Eye (tissue), 1 donor: Measurements from ENCODE around the gene SERP1.
"Not testable (repeated sequence)": the region's sequence is repeated elsewhere in the genome, so short reads cannot be mapped to it uniquely, and the experiment has no call there.

Source experiments
- DNase-seq: peaks from one replicate; pipeline ENCODE4 v3.0.0-alpha.2; 2015

The SERP1 gene

DNA sequence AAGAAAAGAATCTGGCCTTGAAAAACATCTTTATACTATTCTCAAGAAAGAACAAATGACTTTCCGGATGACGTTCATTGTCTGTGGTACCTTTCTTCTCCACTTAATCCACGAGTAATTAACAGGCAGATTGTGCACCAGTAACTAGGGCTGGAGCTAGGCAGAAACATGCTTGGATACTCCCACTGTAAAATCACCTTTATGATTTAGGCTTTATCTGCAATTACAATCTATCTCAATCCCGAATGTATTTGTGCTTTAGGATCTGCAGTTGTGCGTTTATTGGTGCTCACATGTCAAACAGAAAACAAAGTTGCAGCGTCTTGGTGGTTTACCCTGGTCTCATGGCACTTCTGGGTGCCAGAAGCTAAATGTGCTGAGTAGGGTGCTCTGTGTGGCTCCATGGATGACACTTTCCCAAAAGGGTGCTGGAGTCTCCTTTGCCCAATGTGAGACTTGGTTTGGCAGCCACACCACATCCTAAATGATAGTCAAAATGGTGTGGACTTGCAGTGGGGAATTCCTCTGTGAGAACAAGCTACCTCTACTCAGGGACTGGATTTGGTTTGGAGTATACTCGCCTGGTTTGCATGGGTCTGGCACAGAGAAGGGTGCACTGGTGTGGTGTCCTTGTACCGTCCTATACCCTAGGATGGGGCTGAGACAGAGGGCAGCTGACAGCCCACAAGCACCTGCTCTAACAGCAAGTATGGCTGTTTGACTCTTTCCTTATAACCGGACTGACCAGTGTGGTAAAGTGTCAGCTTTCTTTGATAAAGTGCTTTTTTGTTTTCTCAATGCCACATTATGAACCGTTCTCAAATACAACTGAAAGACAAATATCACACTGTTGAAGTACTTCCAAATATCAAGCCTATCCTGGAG lies 7.7 kb downstream of the SERP1 start:
- DNase-seq: no peak

DNA sequence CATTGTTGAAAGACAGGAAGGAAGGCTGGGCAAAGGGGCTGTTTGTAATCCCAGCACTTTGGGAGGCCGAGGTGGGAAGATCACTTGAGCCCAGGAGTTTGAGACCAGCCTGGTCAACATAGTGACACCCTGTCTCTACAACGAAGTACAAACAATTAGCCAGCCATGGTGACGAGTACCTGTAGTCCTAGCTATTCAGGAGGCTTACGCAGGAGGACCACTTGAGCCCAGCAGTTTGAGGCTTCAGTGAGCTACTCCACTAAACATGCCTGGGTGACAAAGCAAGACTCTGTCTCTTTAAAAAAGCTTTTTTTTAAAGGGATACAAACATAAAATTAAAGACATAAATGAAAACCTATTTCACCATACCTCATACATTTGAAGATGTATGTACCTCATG lies 11.1 kb downstream of the SERP1 start:
- no peak for DNase-seq

DNA sequence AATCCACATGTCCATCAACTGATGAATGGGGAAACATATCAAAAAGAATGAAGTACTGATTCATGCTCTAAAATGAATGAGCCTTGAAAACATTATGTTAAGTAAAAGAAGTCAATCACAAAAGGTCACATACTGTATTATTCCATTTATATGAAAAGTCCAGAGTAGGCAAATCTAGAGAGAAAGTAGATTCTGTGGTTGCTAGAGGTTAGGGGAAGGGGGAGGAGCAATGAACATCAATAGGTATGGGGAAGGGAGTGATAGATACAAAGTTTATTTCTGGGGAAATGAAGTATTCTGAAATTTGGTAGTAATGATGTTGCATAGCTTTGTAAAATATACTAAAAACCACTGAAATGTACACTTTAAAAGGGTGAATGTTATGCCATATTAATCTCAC lies 14.5 kb downstream of the SERP1 start:
- no peak for DNase-seq

DNA sequence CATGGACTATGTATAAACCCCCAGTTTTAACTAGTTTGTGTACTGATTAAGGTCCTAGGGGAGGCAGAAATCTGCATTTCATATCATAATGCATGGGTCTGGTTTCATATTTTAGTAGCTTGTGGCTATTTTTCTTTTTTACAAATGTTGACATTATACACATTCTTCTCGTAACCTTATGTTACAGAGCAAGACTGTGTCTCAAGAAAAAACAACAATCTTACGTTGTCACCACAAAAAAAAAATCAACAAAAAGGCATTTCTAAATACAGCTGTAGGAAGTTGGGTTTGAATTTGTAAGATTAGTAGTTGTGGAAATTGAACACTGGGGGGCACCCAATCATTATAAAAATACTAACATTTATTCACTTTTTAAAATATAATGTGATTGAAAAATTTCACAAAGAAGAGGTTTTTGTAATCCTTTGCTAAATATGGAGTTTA lies 17.9 kb downstream of the SERP1 start:
- peak; percentile 28 for DNase-seq

DNA sequence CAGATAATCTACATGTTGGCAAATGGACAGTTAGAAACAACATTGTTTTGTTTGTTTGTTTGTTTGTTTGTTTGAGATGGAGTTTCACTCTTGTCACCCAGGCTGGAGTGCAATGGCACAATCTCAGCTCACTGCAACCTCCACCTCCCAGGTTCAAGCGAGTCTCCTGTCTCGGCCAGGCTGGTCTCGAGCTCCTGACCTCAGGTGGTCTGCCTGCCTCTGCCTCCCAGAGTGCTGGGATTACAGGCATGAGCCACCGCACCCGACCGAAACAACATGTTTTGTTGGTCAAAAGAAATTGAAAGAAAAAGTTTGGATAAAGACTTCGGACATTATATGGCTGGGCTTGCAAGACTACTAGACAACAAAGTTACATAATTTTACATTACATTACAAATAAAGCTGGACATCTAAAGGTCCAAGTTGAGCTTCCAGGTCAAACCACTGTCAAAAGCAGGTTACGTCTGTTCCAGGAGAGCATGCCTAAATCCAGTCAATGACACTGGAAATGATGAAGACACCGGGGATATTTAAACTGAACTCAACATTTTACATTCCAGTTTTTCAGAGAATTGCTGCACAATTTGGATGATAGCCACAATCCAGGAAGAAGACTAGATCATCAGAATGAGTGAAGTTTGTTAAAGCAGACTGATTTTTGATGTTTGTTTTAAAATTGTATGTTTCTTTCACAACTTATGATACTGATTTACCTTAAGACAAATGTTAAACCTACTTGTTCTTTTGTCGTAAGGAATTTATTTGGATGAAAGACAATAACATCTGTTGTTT lies 18.6 kb downstream of the SERP1 start:
- DNase-seq: no peak

DNA sequence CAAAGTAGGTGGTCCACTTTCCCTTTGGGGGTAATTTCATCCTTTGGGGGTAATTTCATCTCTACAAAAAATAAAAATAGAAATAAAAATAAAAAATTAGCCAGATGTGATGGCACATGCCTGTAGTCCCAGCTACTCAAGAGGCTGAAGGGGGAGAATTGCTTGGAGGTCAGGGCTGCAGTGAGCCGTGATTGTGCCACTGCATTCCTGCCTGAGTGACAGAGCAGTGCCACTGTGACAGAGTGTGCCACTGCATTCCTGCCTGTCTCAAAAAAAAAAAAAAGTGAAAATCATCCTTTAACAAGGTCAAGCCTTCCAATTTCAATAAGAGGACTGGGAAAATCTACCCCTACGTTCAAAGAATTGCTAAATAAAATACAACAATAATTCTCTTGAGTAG lies 22.8 kb downstream of the SERP1 start:
- no peak for DNase-seq

DNA sequence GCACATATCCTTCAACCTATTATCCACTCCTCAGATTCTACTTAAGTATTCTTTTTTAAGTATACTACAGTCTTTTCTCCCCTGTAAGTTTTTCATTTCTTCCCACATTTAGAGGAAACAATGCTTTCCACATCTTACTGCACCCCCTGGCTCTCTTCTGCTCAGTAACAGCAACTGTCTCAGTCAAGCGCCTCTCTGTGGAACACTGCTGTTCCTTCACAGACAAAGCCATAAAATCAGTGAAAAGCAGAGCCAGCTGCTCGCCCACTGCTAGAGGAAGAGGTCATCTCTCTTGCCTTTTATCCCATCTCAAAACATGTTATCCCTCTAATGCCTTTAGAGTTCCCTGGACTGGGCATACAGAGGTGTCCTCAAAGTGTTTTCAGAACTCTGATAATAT lies 24.8 kb downstream of the SERP1 start:
- DNase-seq: no peak

DNA sequence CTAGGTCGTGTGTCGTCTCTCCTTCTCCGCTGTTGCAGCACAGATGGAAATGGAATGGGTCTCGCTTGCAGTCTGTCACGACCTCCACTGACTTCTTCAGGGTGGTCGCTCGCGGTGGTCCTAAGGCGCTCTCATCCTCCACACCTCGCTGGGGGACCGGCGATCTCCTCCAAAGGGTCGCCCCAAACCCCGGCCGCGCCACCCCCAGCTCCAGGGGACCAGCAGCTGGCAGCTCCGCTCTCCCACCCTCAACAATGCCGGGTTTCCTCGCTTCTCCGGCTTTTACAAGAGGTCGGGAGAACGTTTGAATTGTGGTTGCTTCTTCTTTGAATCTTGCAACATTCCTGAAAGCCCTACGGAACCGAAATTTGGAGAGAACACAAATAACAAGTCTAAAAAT lies 25.9 kb downstream of the SERP1 start:
- DNase-seq: no peak

DNA sequence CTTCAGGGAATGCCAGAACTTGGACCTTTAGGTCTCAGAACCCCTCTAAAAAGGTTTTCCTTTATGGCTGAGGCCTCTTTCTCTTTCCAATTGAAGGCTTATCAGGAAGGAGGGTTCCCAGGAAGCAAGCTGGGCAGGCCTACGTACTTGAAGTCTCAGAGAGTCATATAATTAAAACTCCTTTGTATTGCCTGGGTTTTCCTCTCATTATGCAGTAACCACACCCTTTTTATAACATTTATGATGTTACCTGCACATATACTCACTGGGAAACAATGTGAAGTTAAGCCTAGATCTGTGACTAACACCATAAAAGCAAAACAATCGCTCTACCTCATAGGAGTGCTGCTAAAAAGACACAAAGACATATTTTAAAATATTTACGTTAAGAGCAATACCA lies 27.3 kb downstream of the SERP1 start:
- DNase-seq: no peak

DNA sequence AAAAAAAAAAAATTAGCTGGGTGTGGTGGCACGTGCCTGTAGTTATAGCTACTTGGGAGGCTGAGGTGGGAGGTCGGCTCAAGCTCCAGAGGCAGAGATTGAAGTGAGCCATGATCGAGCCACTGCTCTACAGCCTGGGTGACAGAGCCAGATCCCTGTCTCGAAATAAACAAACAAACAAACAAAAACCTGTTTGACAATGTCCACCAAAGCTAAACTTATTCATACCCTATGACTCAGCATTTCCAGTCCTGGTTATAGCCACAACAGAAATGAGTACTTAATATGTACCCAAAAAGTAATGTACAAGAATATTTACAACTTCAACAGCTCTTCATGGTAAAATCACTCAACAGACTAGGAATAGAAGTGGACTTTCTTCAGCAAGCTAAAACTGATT lies 31.1 kb downstream of the SERP1 start:
- no peak for DNase-seq

DNA sequence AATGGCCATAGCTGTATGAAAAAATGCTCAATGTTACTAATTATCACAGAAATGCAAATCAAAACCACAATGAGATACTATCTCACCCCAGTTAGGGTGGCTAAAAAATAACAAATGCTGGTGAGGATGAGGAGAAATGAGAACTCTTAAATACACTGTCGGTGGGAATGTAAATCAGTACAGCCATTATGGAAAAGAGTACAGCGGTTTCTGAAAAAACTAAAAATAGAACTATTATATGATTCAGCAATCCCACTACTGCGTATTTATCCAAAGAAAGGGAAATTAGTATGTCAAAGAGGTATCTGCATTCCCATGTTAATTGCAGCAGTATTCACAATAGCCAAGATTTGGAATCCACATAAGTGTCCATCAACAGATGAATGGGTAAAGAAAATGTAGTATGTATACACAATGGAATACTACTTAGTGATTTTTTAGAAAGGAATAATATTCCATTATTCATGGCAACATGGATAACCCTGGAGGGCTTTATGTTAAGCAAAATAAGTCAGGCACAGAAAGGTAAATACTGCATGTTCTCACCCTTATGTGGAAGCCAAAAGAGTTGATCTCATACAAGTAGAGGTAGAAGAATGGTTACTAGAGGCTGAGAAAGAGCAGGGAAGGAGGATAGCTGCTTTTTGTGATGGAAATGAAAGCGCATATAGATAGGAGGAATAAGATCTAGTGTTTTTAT lies 35.0 kb downstream of the SERP1 start:
- no peak for DNase-seq

DNA sequence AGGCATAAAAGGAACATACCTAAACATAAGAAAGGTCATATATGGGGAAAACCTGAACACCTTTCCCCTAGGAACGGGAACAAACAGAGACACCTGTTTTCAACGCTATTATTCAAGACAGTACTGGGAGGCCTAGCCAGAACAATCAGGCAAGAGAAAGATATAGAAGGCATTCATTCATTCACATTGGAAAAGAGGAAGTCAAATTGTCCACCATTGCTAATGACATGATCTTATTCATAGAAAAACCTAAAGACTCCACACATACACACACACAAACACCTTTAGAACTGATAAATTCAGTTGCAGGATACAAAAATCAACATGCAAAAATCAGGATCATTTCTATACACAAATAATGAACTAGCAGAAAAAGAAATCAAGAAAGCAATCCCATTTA lies 36.5 kb downstream of the SERP1 start:
- no peak for DNase-seq

DNA sequence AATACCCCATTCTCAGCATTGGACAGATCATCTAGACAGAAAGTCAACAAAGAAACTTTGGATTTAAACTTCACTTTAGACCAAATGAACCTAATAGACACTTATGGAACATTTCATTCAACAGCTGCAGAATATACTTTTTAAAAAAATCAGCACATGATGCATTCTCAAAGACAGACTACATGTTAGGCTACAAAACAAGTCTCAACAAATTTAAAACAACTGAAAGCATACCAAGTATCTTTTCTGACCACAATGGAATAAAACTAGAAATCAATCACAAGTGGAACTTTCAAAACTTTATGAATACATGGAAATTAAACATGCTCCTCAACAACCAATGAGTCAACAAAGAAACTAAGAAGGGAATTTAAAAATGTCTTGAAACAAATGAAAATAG lies 37.9 kb downstream of the SERP1 start:
- no peak for DNase-seq

DNA sequence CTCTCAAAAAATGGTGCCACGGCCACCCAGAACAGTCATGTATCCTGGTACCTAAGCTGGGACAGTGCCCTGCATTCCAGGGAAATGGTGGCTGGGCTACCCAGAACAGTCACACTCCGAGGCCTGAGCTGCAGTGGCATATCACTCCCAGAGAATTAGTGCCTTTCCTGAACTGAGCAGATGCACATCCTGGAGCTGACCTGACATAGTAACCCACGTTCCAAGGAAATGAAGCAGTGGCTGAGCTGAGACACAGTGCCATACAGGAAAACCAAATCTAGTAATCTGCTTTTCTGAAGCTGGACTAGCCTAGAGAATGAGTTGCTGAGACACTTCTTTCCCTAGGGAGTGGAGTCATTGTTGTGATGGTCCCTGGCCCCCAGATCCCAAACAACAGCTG lies 41.8 kb downstream of the SERP1 start:
- DNase-seq: no peak

DNA sequence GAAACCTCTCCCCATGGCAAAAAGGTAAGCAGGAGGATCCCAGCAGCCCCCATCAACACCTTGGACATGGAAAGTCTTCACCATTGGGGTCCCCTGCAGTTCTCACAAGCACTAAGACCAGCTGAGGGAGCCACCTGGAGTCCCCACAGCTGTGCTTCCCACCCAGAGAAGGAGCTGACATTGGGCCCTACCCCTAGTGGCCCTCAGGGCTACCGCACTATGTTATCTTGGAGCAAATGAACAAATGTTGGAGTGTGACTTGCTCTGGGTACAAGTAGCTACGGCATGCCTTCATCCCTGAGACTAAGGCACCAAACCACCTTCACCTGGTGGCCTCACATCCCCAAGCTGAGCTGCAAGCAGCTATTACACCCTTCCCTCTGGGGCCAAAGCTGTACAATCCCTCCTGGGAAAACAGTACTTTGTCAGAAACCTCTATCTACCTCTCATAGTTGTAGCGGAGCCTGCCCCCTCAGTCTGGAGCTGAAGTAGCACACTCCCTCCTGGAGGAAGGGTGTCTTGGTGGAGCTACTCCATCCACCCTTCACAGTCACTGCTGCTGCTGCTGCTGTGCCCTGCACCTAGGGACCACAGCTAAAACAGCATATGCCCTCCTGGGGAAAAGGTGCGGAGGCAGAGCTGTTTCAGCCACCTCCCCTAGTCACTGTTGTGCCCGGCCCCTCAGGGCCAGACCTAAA lies 42.7 kb downstream of the SERP1 start:
- DNase-seq: no peak

DNA sequence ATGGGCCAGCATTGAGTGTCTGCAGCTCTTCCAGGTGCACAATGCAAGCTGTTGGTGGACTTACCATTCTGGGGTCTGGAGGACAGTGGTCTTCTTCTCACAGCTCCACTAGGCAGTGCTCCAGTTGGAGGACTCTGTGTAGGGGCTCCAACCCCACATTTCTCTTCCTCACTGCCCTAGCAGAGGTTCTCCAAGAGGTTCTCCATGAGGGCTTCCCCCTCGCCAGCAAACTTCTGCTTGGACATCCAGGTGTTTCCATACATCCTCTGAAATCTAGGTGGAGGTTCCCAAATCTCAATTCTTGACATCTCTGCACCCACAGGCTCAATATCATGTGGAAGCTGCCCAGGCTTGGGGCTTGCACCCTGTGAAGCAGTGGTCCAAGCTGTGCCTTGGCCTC lies 45.3 kb downstream of the SERP1 start:
- DNase-seq: not testable (repeated sequence)

DNA sequence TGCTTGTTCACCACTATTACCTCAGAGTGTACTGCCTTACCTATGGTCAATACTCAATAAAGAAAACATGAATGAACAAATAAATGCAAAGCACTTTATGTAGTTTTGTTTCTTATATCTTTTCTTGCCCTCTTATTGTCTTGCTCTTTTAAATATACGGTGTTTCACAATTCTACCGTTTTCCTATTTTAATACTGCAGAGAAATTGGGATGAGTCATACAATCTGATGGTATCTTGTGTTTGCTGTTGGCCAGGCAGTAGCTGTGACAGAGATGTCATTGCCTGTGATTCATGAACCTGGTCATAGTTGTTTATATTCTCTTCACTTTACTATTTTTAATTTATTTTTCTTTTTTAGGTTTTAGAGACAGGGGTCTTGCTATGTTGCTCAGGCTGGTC lies 48.3 kb downstream of the SERP1 start:
- no peak for DNase-seq

DNA sequence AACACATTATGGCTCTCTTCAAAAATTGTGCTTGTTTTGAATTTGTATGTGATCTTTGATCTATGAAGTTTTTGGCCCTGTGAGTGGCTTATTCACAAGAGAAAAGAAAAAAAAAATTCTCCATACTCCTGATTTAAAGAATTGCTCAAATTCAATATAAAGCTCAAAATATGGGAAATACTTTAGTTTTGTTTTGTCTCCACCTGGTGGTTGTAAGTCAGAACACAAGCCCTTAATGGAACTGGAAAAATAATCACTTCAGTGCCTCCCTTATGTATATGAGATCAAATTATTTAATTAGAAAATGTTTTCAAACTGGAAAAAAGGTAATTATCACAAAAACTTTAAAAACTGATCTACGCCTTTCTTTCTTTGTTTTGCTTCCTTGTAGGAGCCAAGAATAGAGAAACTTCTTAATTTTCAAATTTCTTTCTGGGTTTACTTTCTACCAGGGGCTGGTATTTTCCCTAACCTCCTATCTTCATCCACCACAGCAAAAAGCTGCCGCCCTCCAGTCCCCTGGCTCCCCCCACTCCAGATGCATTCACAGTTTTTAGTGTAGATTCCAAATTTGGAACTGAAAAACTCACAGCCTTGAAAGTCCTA lies 50.6 kb downstream of the SERP1 start:
- DNase-seq: peak; percentile 85

DNA sequence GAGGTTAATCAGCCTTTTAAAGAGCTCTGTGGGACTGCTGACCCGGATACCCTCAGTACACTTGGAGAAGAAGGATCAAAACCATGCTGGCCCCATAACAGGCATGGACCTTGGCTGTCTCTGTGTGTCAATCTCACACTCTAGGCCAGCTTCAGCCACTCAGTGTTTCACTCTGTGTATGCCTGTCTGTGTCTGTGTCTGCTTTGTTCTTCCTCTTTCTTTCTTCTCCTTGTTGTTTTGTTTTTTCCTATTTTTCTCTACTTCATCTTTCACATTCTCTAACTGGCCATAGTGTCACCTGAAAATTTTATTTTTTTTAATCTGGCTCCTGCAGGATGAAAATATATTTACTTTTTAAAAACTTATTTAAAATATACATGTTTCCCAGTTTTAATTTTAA lies 51.1 kb downstream of the SERP1 start:
- DNase-seq: peak; percentile 29

DNA sequence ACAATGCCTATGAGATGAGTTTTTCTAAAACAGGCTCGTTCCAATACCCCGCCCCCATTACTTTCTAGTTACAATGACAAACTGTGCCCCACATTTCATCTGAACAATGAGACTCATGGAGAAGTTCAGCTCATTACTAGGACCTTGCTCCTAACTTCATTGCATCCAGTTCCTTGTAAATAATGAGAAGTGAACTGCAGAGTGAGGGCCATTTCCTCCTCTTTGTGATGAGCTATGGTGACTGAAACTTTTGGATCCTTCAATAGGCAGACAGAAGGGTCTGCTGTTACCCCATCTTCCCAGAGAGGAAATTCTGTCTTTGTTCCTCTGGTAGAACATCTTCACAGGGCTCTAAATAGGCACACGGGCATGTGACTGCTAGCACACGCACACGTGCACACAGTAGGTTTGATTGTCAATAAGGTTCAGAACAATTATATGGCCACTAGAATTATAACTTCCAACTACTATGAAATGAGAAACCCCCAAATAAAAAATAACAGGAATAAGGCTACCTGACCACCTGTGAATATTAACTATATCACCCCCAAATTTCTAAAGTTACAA lies 51.8 kb downstream of the SERP1 start:
- DNase-seq: peak; percentile 11
